Effector CD4-positive, alpha-beta T cell (primary cell): ENCODE data around the gene MTCH1.
"Not testable (repeated sequence)": the region's sequence is repeated elsewhere in the genome, so short reads cannot be mapped to it uniquely, and the experiment has no call there.

Experiments used
- DNase-seq: peaks from one replicate; pipeline ENCODE4 v3.0.0-alpha.2; 2020

Gene MTCH1

DNA sequence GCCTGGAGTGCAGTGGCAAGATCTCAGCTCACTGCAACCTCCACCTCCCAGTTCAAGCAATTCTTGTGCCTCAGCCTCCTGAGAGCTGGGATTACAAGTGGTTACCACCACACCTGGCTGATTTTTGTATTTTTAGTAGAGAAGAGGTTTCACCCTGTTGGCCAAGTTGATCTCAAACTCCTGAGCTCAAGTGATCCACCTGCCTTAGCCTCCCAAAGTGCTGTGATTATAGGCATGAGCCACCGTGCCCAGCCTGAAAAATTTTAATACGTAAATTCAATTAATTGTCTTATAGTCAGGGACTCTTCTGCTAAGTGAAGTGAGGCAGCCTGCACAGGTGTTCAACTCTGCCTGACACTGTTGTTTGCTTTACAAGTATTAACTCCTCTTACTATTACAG, 4.4 kb upstream of the MTCH1 start:
- DNase-seq: not testable (repeated sequence)

- no peak for DNase-seq
These were observed 3.3 kb upstream of the MTCH1 start for GRCh38 chr6:36989264-36989663.

- DNase-seq: no peak
These were observed 680 bp upstream of the MTCH1 start for GRCh38 chr6:36986704-36987047.

GRCh38 chr6:36985417-36985807, 584 bp downstream of the MTCH1 start:
- no peak for DNase-seq

DNA sequence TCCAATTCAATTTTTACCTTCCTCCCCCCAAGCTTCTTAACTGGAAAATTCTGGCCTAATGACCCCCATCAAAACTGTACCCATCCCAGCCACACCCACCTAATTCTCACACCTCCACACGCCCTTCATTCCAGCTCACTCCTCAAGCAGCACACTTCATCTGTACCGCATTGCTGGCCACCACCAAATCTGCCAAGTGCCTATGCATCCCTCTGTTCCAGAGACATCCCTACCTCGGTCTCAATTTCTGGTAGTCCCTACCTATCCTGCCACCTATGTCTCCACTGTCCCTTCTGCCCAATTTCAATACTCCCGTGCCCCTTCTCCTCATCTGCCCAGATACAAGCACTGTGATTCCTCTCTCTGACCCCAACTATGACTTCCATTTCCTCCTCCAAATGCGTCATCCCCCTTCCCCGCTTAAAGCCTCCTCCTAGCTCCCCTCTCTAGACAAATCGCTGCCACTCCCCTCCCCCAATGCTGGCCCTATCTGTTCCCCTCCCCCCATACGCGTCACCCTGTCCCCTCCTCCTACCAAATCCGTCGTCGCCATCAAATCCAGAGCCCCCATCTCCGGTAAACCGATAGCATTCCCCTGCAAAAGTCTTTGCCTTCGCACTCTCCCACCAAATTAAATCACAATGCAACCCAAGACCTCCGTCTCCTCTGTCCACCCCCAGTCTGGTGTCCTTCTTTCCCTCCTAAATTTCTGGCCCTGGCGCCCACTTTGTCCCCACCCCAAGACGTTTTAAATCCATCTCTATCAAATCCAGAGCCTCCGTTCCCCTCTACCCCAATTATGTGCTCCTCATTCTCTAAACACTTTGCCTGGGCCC, 1.2 kb downstream of the MTCH1 start:
- peak; percentile 47 for DNase-seq

GRCh38 chr6:36983538-36983937, 2.5 kb downstream of the MTCH1 start:
- no peak for DNase-seq

- DNase-seq: no peak
These were observed 4.9 kb downstream of the MTCH1 start for GRCh38 chr6:36980876-36981619.

DNA sequence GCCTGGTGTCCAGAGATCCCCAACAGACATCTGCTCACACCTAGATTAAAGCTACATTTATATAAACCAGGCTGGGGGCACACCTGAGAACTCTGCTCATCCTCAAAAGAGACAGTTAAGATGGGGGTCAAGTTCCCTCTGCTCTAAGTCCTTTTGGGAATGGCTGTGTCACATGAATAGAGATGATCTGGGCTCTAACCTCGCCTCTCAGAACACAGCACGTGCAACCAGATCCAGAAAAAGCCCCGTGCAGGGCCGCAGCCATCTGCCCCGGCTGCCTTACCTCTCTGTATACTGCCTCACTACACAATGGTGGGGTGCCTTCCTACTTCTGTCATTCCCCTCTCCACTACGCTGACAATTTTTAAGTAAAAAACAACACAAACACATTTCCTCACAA, 5.9 kb downstream of the MTCH1 start:
- DNase-seq: no peak

DNA sequence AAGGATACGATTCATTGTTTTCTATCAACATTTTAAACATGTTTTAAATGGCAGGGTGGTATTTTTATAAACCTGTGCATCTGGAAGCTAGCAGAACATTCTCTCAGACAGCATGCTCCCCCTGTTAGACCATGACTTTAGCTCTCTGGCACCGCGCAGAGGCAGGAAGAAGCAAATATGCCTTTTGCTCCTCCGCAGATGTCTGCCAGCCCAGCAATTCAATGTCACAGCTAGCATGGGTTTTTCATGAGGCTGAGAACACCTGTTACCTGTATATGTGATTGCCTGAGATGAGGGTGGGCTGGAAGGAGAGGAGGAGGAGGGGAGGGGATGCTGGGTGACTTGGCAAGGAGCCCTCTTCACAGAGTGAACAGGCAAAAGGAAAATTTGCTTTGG, 6.7 kb downstream of the MTCH1 start:
- DNase-seq: no peak

GRCh38 chr6:36978421-36979346, 7.3 kb downstream of the MTCH1 start:
- DNase-seq: no peak

DNA sequence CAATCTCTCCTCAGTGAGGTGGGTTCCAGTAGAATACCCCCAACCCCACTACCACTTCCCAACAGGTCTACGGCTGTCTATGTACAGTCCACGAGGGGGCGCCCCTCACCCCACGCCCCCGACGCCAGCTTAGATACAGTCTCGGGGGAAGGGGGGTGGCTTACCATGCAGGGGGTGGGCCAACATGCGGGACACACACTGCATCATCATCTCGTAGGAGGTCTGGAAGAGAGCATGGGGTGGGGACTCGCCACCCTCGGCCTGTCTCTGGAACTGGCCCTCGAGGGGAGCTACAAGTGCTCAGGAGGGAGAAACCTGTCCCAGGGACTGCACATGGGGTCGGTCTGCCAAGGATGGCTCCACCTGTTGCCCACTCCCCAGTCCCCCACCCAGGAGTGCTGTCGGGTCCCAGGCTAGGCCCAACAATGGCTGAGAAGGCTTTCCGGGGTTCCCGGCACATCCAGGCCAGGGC, 8.5 kb downstream of the MTCH1 start:
- no peak for DNase-seq

DNA sequence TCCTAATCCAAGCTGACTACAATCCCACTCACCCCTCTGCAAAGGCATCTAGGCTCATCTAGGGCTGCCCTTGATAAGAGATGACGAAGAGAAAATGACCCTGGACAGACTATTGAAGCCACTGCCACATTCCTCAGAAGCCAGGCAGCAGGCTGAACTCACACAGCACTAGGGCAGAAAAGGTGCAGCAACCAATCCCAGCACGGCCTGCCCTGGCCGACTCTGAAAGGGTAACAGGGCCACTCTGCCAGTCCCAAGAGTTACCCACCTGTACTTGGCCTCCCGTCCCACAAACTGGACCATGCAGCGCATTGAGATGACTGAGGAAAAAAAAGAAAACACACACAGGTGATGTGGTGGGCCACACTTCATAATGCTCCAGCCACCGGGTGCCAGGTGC, 9.1 kb downstream of the MTCH1 start:
- no peak for DNase-seq

DNA sequence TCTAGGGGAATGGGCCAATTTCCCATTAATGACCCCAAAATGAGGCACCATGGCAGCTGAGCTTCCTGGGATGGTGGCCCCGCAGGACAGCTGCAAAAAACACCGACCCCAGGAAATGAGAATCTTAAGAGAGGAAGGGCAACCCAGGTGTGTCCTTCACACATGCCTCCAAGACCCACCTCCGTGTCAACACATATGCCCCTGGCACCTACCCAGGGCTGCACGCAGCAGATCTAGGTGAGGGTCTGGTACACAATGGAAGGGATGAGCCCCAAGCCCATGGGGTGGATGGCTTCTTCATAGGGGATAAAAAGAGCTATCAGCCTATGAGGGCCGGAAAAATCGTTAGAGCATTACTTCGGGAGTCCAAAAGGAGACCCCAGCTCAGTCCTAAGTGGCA, 9.5 kb downstream of the MTCH1 start:
- no peak for DNase-seq

GRCh38 chr6:36976007-36976264, 10.1 kb downstream of the MTCH1 start:
- no peak for DNase-seq

- no peak for DNase-seq
These were observed 10.6 kb downstream of the MTCH1 start for GRCh38 chr6:36975231-36976006.

DNA sequence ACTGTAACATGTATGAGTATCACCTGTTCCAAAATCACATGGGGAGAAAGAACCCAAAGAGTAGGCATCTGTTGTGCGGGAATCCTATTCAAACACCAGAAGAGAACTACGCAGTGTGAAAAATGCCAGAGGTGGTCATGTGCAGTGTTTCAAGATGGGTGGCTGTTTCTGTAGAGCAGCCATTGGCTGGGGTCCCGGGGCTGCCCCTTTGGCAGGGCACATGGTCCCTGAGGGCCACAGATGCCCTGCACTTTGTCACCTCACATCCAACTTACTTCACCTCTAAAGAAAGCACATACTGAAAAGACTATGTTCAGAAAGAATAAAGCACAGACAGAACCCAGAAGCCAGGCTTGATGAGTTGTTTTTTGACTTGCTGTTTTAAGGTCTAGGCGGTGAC, 12.3 kb downstream of the MTCH1 start:
- DNase-seq: no peak

GRCh38 chr6:36973190-36973589, 12.8 kb downstream of the MTCH1 start:
- no peak for DNase-seq

- no peak for DNase-seq
These were observed 13.9 kb downstream of the MTCH1 start for GRCh38 chr6:36971921-36972673.

DNA sequence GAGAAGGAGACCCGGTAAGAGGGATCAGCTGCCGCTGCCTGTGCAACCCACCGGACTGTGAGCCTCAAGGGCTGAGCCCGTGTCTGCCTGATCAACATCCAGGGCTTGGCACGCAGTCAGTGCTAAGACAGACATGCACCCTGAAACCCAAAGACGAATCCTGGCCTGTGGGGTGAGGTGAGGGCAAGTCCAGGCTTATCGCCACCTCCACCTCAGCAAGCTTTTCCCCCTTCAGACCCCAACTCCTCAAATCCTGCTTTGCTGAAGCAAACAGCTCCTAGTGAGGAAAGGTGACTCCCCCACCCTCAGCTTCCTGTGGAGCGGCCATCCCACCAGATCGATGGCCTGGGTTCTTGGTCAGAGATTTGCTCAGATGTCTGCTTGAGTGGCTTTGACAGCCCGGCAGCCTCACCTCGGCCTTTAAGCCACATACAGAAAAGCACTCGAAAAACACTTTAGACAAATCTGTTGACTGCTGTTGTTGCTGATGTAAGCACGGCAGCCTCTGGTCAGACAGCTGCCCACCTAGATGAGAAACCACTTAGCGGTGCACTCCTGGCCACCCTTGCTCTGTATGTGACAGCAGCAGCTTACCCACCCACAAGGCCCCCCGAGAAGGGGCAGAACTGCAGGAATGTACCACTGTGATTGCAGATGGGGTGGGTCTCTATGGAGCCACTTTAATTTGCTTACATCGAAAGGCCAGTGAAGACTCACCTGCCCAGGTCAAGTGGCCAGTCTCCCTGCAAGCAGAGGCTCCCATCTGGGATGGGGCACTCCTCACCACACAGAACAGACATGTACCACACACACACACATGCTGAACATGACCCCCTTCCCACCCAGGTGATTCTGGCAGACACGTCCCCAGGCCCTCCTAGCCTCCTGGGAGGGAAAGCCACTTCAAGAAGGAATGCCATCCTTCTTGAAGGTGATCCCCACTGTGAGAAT, 14.8 kb downstream of the MTCH1 start:
- DNase-seq: no peak

GRCh38 chr6:36969988-36970891, 15.8 kb downstream of the MTCH1 start:
- no peak for DNase-seq
